Loucy (cell line): ENCODE results near the gene FADS3.

Source experiments
- CTCF ChIP-seq: fragments of 200-600 bp; sonication (generic); conservative IDR thresholded peaks from 2 replicates; pipeline ENCODE4 v1.5.1; 2014; ENCODE audit warnings: mild to moderate bottlenecking, antibody characterized with exemption, low read length
- EZH2phosphoT487 ChIP-seq: fragments of 200-600 bp; IDR thresholded peaks from 2 replicates; pipeline ENCODE4 v1.6.1; 2018; ENCODE audit warnings: antibody characterized with exemption, mild to moderate bottlenecking, moderate library complexity, borderline replicate concordance

GRCh38 chr11:61850687-61851086 lies 40.7 kb downstream of the FADS3 start:
- no peak for TF ChIP-seq CTCF
- TF ChIP-seq EZH2phosphoT487, result no peak
